ENCODE measurements around the gene NOL11.
"Not testable (repeated sequence)": the region's sequence is repeated elsewhere in the genome, so short reads cannot be mapped to it uniquely, and the experiment has no call there.

Gene NOL11

DNA sequence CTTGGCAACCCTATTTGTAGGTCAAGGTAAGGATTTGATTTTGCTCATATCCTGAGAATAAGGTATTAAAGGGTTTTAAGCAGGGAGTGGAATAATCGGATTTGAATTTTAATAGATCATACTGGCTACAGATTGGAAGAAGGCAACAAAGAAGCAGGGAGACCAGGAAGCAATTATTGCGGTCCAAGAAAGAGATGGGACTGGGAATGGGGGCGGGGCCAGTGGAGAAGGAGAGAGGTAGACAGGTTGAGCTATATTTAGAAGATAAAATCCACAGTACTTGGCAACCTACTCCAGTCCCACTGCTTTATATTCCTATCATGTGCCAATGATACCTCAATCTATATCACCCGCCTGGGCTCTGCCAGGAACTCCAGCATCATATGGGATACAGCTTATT, 5.8 kb upstream of the NOL11 start:
- DNase-seq = no peak

DNA sequence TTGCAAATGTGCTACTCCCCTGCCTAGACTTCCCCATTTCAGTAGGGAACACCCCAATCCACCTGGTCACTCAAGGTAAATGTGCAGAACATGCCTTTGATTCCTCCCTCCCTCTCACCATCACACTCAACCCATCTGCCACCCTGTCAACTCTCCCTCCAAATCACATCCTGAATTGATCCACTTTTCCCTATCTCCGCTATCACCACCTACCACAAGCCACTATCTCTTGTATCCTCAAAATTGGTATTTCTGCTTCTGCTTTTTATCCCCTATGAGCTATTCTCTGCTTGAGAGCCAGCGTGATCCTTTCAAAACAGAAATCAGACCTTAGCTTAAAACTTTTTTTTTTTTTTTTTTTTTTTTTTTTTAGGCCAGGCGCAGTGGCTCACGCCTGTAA, 5.4 kb upstream of the NOL11 start:
- DNase-seq = no peak

DNA sequence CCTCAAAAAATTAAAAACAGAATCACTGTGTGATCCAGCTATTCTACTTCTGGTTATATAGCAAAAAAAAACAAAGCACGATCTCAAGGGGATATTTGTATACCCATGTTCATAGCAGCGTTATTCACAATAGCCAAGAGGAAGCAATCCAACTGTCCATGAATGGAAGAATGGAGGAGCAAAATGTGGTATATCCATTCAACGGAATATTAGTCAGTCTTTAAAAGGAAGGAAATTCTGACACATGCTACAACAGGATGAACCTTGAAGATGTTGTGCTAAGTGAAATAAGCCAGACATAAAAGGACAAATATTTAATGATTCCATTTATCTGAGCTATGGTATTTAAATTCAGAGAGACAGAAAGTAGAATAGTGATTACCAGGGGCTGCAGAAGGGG, 4.6 kb upstream of the NOL11 start:
- DNase-seq = no peak

DNA sequence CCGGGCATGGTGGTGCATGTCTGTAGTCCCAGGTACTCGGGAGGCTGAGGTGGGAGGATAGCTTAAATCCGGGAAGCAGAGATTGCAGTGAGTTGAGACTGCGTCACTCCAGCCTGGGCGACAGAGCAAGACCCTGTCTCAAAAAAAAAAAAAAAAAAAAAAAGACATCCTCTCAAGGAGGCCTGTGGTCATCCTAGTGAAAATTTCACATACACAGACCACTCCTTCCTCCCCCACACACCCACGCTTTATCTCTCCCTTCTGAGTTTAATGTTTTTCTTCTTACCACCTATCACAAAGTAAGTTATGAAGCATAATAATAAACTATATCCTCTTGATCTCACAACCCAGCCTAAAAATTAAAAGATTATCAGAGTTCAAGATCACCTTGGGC, 1.3 kb upstream of the NOL11 start:
- DNase-seq = no peak

DNA sequence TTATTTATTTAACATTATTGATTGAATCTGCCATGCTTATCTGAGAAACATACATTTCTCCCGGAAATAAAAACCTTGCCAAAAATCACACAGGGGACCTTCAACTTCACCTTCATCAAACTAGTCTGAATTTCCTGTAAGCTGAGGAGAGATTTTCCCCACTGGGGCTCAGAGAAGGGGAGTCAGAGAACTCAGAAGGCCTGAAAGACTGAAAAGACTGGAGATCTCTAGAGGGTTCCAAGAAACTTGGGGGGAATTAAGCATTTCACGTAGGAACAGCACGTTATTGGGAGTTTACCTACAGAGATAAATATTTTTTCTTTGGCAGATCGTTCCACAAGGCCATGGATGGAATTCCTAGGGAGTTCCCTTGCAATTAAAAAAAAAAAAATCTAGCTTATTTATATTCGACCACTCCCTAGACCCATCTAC, 528 bp upstream of the NOL11 start:
- DNase-seq = no peak

DNA sequence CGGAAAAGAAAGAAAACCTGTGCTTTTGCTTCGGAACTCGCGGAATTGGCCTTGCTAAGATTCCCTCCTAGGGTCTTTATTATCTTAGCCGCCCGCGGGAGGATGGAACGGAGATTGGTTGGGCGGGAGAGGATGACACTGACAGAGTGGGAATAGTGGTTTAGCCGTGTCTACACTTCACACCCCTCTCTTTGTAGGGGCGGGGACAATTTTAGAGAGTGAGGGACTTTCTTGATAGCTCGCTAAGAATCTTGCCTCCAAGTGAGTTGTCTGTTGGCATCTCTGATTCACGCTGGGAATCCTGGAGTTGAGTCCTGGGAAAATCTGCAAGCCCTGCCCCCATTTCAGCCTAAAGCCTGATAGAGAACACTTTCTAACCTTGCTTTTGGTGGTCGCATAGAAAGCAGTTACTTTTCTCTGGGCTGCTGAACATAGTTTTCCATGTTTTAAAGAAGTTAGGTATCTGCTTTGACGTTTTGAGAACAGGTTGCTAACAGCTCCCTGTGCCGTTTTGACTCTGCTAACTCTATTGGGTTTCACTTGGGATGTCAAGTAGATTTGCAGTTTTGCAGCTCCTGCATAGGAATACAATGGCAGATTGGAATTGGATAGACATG, 697 bp downstream of the NOL11 start:
- no peak for DNase-seq

DNA sequence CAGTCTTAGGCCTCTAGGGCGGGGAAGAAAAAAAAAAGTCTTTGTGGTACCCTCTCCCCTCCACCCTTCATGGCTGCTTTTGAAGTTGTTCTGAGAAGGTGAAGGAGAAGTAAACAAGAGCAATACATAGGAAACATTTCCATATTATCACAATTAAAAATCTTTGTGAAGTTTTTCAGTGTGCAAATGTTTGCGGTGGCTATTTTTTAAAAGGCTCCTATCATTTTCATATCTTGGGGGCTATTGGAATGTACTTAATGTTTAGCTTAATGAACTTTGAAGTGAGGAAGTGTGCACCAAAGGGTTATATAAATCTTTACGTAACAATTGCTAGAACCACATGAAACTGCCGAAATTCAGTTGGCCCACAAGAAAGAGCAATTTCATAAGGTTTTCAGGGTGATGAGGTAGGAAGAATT, 7.6 kb downstream of the NOL11 start:
- no peak for DNase-seq

DNA sequence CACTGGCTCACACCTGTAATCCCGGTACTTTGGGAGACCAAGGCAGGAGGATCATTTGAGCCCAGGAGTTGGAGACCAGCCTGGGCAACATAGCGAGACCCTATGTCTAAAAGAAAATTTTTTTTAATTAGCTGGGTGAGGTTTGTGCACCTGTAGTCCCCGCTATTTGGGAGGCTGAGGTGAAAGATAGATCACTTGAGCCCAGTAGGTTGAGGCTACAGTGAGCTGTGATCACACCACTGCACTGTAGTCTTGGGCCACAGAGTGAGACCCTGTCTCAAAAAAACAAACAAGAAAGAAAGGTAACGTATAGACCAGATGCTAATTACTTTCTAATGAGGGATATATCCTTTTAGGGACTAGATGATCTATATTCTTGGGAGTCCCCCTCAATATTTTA, 8.1 kb downstream of the NOL11 start:
- no peak for DNase-seq

DNA sequence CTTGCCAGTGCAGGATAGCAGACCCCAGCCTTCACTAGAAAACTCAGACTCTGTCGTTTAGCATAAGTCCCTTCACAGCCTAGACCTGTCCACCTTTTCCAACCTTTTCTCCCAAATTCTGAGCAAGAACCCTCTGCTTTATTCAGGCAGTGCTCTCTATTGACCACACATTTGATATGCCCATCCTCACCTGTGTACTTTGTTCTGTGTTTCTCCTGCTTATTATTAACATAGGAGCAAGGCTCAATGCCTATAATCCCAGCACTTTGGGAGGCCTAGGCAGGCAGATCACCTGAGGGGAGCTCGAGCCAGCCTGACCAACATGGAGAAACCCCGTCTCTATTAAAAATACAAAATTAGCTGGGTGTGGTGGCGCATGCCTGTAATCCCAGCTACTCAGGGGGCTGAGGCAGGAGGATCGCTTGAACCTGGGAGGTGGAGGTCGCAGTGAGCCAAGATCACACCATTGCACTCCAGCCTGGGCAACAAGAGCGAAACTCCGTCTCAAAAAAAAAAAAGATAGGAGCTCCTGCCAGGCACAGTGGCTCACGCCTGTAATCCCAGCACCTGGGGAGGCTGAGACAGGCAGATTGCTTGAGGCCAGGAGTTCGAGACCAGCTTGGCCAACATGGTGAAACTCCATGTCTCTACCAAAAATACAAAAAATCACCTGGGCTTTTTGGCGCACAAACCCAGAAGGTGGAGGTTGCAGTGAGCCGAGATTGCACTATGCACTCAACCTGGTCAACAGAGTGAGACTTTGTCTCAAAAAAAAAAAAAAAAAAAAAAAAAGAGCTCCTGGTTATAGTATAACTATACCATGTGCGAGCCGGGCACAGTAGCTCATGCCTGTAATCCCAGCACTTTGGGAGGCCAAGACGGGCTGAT, 9.7 kb downstream of the NOL11 start:
- DNase-seq = not testable (repeated sequence)

DNA sequence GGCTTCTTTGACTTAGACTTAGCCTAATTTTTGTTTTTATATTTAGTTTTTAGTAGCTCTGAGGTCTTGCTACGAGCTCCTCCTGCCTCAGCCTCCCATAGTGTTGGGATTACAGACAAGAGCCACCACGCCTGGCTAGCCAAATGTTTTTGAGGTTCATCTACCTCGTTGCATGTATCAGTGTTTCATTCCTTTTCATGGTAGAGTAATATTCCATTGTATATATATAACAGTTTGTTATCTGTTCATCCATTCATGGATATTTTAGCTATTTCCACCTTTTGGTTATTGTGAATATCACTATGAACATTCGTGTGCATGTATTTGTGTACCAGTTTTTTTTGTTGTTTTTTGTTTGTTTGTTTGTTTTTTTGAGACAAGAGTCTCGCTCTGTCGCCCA, 12.2 kb downstream of the NOL11 start:
- no peak for DNase-seq

DNA sequence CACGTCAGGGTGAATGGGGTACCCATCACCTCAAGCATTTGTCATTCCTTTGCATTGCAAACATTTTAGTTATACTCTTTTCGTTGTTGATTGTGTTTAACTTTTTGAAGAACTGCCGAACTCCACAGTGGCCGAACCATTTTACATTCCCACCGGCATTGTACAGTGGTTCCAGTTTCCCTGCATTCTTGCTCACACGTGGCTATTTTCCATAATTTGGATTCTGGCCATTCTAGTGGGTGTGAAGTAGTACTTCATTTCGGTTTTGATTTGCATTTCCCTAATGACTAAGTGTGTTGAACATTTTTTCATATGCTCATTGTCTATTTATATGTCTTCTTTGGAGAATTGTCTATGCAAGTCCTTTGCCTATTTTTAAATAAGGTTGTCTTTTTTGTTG, 13.0 kb downstream of the NOL11 start:
- DNase-seq = no peak

DNA sequence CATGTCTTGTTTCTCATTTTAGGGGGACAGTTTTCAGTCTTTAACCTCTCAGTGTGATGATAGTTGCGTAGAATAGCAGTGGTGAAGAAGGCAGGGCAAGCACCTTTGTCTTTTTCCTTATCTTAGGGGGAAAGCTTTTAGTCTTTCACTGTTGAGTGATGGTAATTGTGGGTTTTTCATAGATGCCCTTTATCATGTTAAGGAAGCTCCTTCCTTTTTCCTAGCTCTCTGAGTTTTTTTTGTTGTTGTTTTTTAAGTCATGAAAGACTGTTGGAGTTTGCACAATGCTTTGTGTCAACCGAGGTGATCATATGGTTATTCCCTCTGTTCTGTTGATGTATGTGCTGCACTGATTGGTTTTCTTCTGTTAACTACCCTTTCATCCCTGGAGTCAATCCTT, 15.7 kb downstream of the NOL11 start:
- no peak for DNase-seq

DNA sequence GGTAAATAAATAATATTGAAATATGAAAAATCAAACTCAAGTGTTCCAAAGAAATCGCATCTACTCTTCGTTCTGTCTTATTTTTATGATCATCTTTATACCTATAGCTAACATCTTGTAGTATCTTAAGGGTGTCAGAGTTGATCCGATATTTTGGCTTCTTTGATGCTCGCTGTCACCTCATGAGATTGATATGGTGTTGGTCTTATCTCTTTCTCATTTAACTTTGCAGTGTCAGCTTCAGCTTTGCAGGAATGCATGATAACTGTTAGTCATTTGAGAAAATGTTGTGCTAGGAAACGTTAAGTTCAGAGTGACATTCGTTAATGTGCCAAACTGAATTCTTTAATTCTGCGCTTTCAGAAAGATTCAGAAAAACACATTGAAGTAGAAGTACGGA, 19.4 kb downstream of the NOL11 start:
- DNase-seq = no peak

DNA sequence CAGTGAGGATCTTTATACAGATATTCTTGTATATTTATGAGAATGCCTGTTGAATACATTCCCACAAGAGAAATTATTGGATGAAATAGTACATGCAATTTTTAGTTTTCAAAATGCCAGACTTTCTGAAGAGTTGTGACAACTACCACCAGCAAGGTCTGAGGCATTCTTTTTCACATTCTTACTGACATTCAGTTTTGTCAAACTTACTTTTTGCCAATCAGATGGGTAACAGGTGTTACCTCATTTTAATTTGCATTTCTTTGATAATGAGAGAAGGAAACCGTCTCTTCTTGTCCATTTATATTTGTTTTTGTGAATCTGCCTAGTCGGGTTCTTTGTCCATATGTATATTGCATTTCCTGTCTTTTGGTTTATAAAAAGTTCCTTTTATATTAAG, 24.3 kb downstream of the NOL11 start:
- DNase-seq = no peak

DNA sequence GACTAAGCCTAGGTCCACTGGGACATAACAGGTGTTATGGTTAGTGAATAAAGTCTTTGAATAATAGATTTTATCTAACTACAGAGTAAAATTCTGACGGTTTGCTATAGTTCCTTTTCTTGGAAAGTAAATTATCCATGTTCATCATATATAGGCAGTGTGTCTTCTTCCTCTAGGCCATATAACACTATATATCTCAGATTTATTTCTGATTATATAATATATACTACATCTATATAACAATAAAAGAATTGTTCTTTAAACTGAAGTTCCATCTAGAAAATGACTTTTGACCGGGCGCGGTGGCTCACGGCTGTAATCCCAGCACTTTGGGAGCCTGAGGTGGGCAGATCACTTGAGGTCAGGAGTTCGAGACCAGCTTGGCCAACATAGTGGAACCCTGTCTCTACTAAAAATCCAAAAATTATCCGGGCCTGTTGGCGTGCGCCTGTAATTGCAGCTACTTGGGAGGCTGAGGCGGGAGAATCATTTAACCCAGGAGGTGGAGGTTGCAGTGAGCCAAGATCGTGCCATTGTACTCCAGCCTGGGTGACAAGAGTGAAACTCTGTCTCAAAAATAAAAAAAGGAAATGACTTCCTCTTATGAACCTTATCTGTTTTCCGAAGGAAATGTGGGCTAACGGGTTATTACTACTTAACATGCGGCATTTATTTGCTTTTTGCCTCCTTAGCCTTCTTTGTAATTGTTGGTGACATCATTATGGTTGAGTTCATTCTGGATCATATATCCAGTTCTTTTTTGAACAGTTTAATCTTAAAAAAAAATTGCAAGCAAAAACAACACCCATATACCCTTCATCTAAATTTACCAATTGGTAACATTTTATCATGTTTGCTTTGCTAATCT, 29.2 kb downstream of the NOL11 start:
- DNase-seq = no peak

DNA sequence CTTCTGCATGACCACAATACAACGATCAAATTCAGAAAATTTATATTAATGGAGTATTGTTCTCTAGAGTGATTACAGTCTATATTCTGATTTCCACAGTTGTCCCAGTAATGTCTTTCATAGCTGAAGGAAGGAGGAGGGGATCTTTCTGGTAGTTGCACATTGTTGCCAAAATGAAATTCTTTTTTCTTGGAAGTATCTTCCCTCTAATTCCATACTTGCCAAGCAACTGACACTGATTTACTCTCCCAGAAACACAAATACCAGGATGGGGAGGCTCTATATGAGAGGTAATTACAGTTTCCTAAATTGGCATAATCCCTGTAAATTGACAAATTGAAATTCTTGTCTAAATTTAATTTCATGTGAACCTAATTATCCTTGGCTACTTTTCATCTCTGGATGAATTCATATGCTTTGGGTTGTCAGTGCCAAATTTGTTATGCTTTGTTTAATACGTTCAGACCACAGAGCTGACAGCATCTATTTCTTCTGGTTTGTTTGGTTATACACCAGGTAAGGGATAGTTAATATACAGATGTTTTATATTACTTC, 30.0 kb downstream of the NOL11 start:
- no peak for DNase-seq

DNA sequence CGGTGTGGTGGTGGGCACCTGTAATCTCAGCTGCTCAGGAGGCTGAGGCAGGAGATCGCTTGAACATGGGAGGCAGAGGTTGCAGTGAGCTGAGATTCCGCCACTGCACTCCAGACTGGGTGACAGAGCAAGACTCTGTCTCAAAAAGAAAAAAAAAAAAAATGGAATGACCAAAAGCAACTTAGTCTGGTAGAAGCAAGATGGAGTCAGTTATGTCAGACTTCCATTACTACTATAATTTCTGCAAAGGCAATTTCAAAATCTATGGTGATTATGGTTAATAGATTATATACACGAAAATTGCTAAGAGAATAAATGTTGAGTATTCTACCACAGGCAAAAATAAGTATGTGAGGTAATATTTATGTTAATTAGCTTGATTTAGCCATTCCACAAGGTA, 32.3 kb downstream of the NOL11 start:
- no peak for DNase-seq

DNA sequence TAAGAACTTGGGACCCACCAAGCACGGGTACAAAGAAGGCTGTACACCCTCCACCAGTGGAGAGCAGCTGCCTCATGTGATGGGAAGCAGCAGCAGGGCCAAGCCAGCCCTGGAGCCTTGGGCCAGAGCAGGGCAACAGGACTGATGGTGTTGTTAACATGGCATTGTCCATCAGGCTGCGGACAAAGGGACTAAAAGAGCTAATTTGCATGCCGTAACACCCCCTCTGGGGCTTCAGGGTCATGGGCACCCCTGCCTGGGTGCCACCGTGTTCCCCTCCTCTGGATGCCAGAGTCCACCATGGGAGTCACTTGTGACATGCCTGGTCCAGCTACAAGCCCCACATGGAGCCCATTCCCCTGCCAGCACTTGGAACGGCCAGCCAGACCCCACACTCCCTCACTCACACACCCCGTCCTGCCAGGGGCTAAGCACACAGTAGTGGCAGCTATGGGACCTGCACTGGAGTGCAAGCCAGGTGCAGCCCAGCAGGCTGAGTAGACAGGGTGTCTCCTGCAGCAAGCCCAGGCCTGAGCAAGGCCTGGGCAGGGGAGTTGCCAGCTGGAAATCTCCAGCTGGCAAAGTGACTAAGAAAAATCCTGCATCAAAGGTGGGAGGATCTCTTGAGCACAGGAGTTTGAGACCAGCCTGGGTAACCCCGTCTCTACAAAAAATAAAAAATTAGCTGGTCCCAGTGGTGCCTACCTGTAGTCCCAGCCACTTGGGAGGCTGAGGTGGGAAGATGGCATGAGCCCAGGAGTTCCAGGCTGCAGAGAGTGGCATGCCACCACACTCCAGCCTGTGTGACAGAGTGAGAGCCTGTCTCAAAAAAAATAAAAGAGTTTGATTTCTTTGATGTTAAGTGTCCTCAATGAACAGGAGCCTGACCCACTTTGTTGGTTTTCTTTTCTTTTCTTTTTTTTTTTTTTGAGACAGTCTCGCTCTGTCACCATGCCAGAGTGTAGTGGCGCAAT, 33.7 kb downstream of the NOL11 start:
- no peak for DNase-seq

DNA sequence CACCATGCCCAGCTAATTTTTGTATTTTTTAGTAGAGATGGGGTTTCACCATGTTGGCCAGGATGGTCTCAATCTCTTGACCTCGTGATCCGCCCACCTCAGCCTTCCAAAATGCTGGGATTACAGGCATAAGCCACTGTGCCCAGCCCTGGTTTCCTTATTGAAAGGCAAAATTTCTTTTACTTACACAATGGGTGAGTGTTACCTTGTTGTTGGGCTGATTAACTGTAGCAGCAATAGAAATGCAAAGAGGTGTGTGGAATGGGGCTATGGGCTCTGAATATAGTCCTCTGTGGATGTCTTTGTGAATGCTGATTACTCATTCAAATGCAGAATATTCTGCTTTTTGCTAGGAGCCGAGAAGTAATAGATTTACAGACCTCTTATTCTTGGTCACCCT, 34.4 kb downstream of the NOL11 start:
- not testable (repeated sequence) for DNase-seq

DNA sequence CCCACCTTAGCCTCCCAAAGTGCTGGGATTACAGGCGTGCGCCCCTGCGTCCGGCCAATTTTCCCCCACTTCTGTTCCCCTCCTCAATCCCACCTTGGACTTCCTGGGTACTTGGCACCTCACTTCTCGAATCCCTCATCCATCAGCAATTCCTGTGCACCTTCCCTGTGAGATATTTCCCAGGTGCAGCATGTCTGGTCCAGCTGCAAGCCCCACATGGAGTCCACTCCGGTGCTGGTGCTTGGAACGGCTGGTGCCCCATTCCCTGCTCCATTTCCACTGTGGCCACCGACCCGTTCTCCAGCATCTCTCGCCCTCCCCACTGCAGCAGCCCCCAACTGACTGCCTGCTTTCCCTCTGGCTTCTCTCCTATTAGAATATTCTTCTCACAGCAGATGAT, 35.3 kb downstream of the NOL11 start:
- DNase-seq = no peak

DNA sequence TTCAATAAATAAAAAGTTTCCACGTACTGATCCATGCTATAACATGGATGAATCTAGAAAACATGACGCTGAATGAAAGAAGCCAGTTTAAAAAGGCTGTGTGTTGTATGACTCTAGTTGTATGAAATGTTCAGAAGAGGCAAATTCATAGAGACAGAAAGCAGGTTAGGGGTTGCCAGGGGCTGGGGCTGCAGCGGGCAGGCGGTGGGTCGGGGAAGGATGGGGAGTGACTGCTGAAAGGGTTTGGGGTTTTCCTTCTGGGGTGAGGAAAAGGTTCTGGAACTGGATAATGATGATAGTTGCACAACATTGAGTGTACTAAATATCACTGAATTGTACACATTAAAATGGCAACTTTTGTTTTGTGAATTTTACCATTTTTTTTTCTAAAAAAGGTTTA, 36.3 kb downstream of the NOL11 start:
- no peak for DNase-seq

DNA sequence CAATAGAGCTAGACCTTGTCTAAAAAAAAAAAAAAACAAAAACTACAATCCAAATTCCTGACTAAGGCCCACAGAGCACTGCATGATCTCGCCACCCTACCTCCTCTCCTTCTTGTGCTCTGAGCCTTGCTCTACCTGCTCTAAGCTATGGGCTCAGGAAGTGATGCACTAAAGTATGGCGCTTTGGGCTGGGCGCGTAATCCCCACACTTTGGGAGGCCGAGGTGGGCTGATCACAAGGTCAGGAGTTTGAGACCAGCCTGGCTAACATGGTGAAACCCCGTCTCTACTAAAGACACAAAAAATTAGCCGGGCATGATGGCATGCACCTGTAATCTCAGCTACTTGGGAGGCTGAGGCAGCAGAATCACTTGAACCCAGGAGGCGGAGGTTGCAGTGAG, 37.0 kb downstream of the NOL11 start:
- DNase-seq = not testable (repeated sequence)

Measured in KG1 (cell line).